ENCODE results near the gene C1QTNF2. TPM values are rescaled to one million over a fixed set of nuclear protein-coding genes. Genes with fewer than 3 reads are reported as not detected.

Gene C1QTNF2
- total and polyA plus RNA-seq, 2 of the 4 experiments (the other 2 are of a cell fraction) = 0.72 to 1.2 TPM

- intact Hi-C loops (cut with micrococcal nuclease) = no loop called here
- H3K27ac ChIP-seq (ENCODE audit: insufficient read depth, low read length) = no peak overlapping the region
- H3K4me2 ChIP-seq (ENCODE audit: low read depth, low read length) = no peak overlapping the region
Measured at GRCh38 chr5:160305319-160305718, 65.1 kb downstream of the C1QTNF2 start.

More at GRCh38 chr5:160305319-160305718, 65.1 kb downstream of the C1QTNF2 start:
- Histone ChIP-seq H3K23ac (ENCODE audit: low read depth, low read length) (no peak overlapping the region), H2AFZ (replicated peaks; ENCODE audit: low read length, poor library complexity) (no peak overlapping the region), H3K9me3 (ENCODE audit: control insufficient read depth, insufficient read depth, low read length) (no peaks in the 10 kb centered on the region), H3K9me1 (ENCODE audit: insufficient read depth, low read length) (peaks cover 12% of the 10 kb centered on the region), H3K4me3 (ENCODE audit: insufficient read depth, low read depth, low read length) (no peak overlapping the region), H2BK120ac (ENCODE audit: low read depth, low read length) (no peak overlapping the region), H2BK15ac (ENCODE audit: low read depth, low read length) (no peak overlapping the region), H3K27me3 (ENCODE audit: control insufficient read depth, insufficient read depth, low read length) (no peaks in the 10 kb centered on the region), H2AK9ac (replicated peaks; ENCODE audit: low read depth, low read length, poor library complexity) (no peak overlapping the region), H3K79me1 (ENCODE audit: low read depth in 1 of 2, low read length in 2 of 2) (peaks cover 6 to 28% of the 10 kb centered on the region in 2 experiments), H3K4me1 (ENCODE audit: control insufficient read depth, insufficient read depth, low read length) (no peaks in the 10 kb centered on the region; the same call in 1 of the 2 replicates), H4K20me1 (ENCODE audit: insufficient read depth, low read length) (no peaks in the 10 kb centered on the region), H2BK5ac (ENCODE audit: low read depth, low read length, poor library complexity, severe bottlenecking) (no peak overlapping the region), H3K9ac (ENCODE audit: low read depth, low read length) (no peak overlapping the region), H4K5ac (ENCODE audit: low read depth, low read length) (no peak overlapping the region), H3K56ac (ENCODE audit: extremely low read depth, insufficient read depth, low read length) (no peak overlapping the region), H2BK20ac (ENCODE audit: low read depth, low read length) (no peak overlapping the region), H2AK5ac (ENCODE audit: low read depth, low read length) (no peak overlapping the region), H3K18ac (ENCODE audit: low read depth, low read length) (no peak overlapping the region), H4K8ac (ENCODE audit: low read depth in 2 of 2, low read length in 2 of 2) (no peak overlapping the region), H3K14ac (replicated peaks; ENCODE audit: low read depth, low read length) (no peak overlapping the region), H3K36me3 (ENCODE audit: control insufficient read depth, insufficient read depth, low read length) (peaks cover 9% of the 10 kb centered on the region), H3K4ac (ENCODE audit: low read depth, low read length) (no peak overlapping the region), H4K91ac (ENCODE audit: insufficient read depth, low read depth, low read length) (no peak overlapping the region)
- POLR2A ChIA-PET (ENCODE audit: unreplicated experiment) = no interaction called here
- ATAC-seq (ENCODE audit: low read depth) (no peak), DNase-seq (no peak)
- CTCF ChIA-PET = no interaction called here
- no TSS peak for BruUV-seq (replicated peaks)
- in situ Hi-C loops (cut with MboI; ENCODE audit: low sequenced_read_pairs) (no loop called here), dilution Hi-C loops (cut with HindIII; ENCODE audit: low sequenced_read_pairs, unreplicated experiment) (no loop called here)
- TF ChIP-seq SMC3 (IDR thresholded peaks at IDR 0.05; ENCODE audit: low read depth, low read length) (no peak), RFX5 (IDR thresholded peaks at IDR 0.05; ENCODE audit: low read depth, low read length) (no peak), FOS (IDR thresholded peaks at IDR 0.05; ENCODE audit: low read depth, low read length) (no peak), MAFK (IDR thresholded peaks at IDR 0.05; ENCODE audit: low read depth, low read length) (no peak), RAD21 (IDR thresholded peaks at IDR 0.05; ENCODE audit: low read length) (no peak), POLR2A (IDR thresholded peaks at IDR 0.05; ENCODE audit: low read depth, low read length) (no peak), NFE2L2 (IDR thresholded peaks at IDR 0.05; ENCODE audit: low read depth, low read length) (no peak), ELK1 (IDR thresholded peaks at IDR 0.05; ENCODE audit: borderline replicate concordance, low read depth, low read length) (no peak), CTCF (conservative IDR thresholded peaks at IDR 0.05; ENCODE audit: low read depth, low read length) (no peak), CEBPB (IDR thresholded peaks at IDR 0.05; ENCODE audit: low read depth, low read length) (no peak), BHLHE40 (IDR thresholded peaks at IDR 0.05; ENCODE audit: low read depth, low read length) (no peak), MXI1 (IDR thresholded peaks at IDR 0.05; ENCODE audit: borderline replicate concordance, low read depth, low read length) (no peak), USF2 (IDR thresholded peaks at IDR 0.05; ENCODE audit: low read depth, low read length) (no peak), CHD1 (IDR thresholded peaks at IDR 0.05; ENCODE audit: low read depth, low read length) (no peak), RCOR1 (IDR thresholded peaks at IDR 0.05; ENCODE audit: insufficient replicate concordance, low read length) (no peak), MAZ (IDR thresholded peaks at IDR 0.05; ENCODE audit: borderline replicate concordance, low read depth, low read length) (no peak)
- 80% methylated on average over 1 of the region's 10 CpGs; no CpG with 5 or more reads in 1 of the 2 experiments for WGBS, 2 experiments (ENCODE audit: extremely low coverage in 2 of 2, insufficient read length in 1 of 2)
